Liver (tissue), 9 donors: ENCODE data around the gene ADCY4. TPM values are rescaled to one million over a fixed set of nuclear protein-coding genes. Genes with fewer than 3 reads are reported as not detected.
A peak's percentile ranks its signal among the peaks of the same experiment; 100 is the strongest.

Experiments used
- DNase-seq: peaks from one replicate; pipeline ENCODE4 v3.0.0-alpha.2; 2017; ENCODE audit warnings: low spot score
- H3K27ac ChIP-seq, 2 donors: one replicate each; pipeline ENCODE4 v1.7.0; 2013; ENCODE audit warnings: inconsistent platforms in 2 of 2, low read length in 2 of 2, control low read depth in 1 of 2, low read depth in 1 of 2, mild to moderate bottlenecking in 1 of 2
- H3K27me3 ChIP-seq, 4 donors: one replicate each; pipeline versions ENCODE4 v1.6.1 to v1.7.0; 2013; ENCODE audit warnings: low read length in 3 of 4, inconsistent platforms in 1 of 4, mild to moderate bottlenecking in 1 of 4, moderate library complexity in 1 of 4; ENCODE audit not compliant: control insufficient read depth in 4 of 4, insufficient read depth in 4 of 4
- H3K36me3 ChIP-seq, 4 donors: one replicate each; pipeline versions ENCODE4 v1.6.1 to v1.7.0; 2013; ENCODE audit warnings: low read length in 3 of 4, mild to moderate bottlenecking in 3 of 4, low read depth in 1 of 4, moderate library complexity in 1 of 4; ENCODE audit not compliant: control insufficient read depth in 4 of 4, insufficient read depth in 3 of 4
- H3K4me1 ChIP-seq, 4 donors: one replicate each; pipeline versions ENCODE4 v1.6.1 to v1.7.0; 2013; ENCODE audit warnings: low read length in 3 of 4, mild to moderate bottlenecking in 3 of 4, moderate library complexity in 1 of 4; ENCODE audit not compliant: control insufficient read depth in 4 of 4, insufficient read depth in 4 of 4
- H3K4me3 ChIP-seq, 3 donors: one replicate each; pipeline versions ENCODE4 v1.6.1 to v1.7.0; 2013; ENCODE audit warnings: low read length in 3 of 3, control low read depth in 1 of 3, low read depth in 1 of 3, mild to moderate bottlenecking in 1 of 3
- H3K9ac ChIP-seq, 2 donors: one replicate each; pipeline ENCODE4 v1.7.0; 2013; ENCODE audit warnings: low read length in 2 of 2, mild to moderate bottlenecking in 2 of 2, moderate library complexity in 2 of 2, control low read depth in 1 of 2, low read depth in 1 of 2
- H3K9me3 ChIP-seq, 4 donors: one replicate each; pipeline versions ENCODE4 v1.6.1 to v1.7.0; 2013; ENCODE audit warnings: low read length in 3 of 4; ENCODE audit not compliant: control insufficient read depth in 4 of 4
- ATF3 ChIP-seq: IDR thresholded peaks from 2 replicates; pipeline ENCODE4 v1.6.1; 2016; ENCODE audit warnings: antibody characterized with exemption
- CTCF ChIP-seq: fragments of 150-350 bp; IDR thresholded peaks from 2 replicates; pipeline ENCODE4 v1.5.1; 2017; ENCODE audit warnings: improper control_type of control experiment, low read depth, low read length; ENCODE audit not compliant: missing input control
- EGR1 ChIP-seq, 2 donors: IDR thresholded peaks; 2 replicates each; pipeline ENCODE4 v1.6.1; 2016 to 2018; ENCODE audit warnings: antibody characterized with exemption in 2 of 2, low read depth in 2 of 2
- FOXA1 ChIP-seq: IDR thresholded peaks from 2 replicates; pipeline ENCODE4 v1.6.1; 2016; ENCODE audit warnings: antibody characterized with exemption
- FOXA2 ChIP-seq: IDR thresholded peaks from 2 replicates; pipeline ENCODE4 v1.6.1; 2016; ENCODE audit warnings: antibody characterized with exemption
- GABPA ChIP-seq, 2 donors: IDR thresholded peaks in 1 of 2; conservative IDR thresholded peaks in 1 of 2; 2 replicates each; pipeline ENCODE4 v1.6.1; 2016; ENCODE audit warnings: antibody characterized with exemption in 2 of 2, mild to moderate bottlenecking in 1 of 2, moderate library complexity in 1 of 2
- HNF4A ChIP-seq, 2 donors: conservative IDR thresholded peaks; 2 replicates each; pipeline ENCODE4 v1.6.1; 2016; ENCODE audit warnings: antibody characterized with exemption in 2 of 2, mild to moderate bottlenecking in 2 of 2
- HNF4G ChIP-seq: IDR thresholded peaks from 2 replicates; pipeline ENCODE4 v1.6.1; 2016; ENCODE audit warnings: antibody characterized with exemption
- JUND ChIP-seq, 2 donors: IDR thresholded peaks; 2 replicates each; pipeline ENCODE4 v1.6.1; 2016; ENCODE audit warnings: antibody characterized with exemption in 2 of 2
- MAX ChIP-seq: IDR thresholded peaks from 2 replicates; pipeline ENCODE4 v1.6.1; 2016; ENCODE audit warnings: antibody characterized with exemption
- NR2F2 ChIP-seq: IDR thresholded peaks from 2 replicates; pipeline ENCODE4 v1.6.1; 2016; ENCODE audit warnings: antibody characterized with exemption
- RAD21 ChIP-seq, 2 donors: IDR thresholded peaks; 2 replicates each; pipeline ENCODE4 v1.6.1; 2016; ENCODE audit warnings: antibody characterized with exemption in 2 of 2, mild to moderate bottlenecking in 2 of 2
- REST ChIP-seq: IDR thresholded peaks from 2 replicates; pipeline ENCODE4 v1.6.1; 2016; ENCODE audit warnings: antibody characterized with exemption, mild to moderate bottlenecking
- RXRA ChIP-seq, 2 donors: IDR thresholded peaks; 2 replicates each; pipeline ENCODE4 v1.6.1; 2017 to 2018; ENCODE audit warnings: antibody characterized with exemption in 2 of 2, mild to moderate bottlenecking in 1 of 2
- SP1 ChIP-seq: IDR thresholded peaks from 2 replicates; pipeline ENCODE4 v1.6.1; 2018; ENCODE audit warnings: antibody characterized with exemption, mild to moderate bottlenecking
- TAF1 ChIP-seq: conservative IDR thresholded peaks from 2 replicates; pipeline ENCODE4 v1.6.1; 2016; ENCODE audit warnings: antibody characterized with exemption, mild to moderate bottlenecking
- YY1 ChIP-seq: IDR thresholded peaks from 2 replicates; pipeline ENCODE4 v1.6.1; 2016; ENCODE audit warnings: antibody characterized with exemption, mild to moderate bottlenecking
- ZBTB33 ChIP-seq: IDR thresholded peaks from 2 replicates; pipeline ENCODE4 v1.6.1; 2016; ENCODE audit warnings: antibody characterized with exemption
- WGBS: extraction: QIAGEN DNeasy Blood & Tissue Kit; methylation state at CpG from one replicate; pipeline ENCODE4 v1.1.7; 2013; 5-methylcytosine and 5-hydroxymethylcytosine counted together
- polyA plus RNA-seq, 2 donors: library from polyadenylated mRNA; stranded (reverse) in 1 of 2; unstranded in 1 of 2; fragments of 200-250 nt in 1 of 2; fragments of >200 nt in 1 of 2; fragmentation: Nextera tagmentation in 1 of 2; extraction: Ambion mirVana in 1 of 2; gene quantifications; one replicate each; pipeline versions ENCODE4 v1.2.1 to v1.2.3, GENCODE V29; 2013 to 2015
- total RNA-seq, 2 donors: library from RNA; depleted of rRNA; stranded (reverse); fragments of >200 nt; gene quantifications; one replicate each; pipeline ENCODE4 v1.2.3, GENCODE V29; 2014
- donor health status: healthy.
- donor health status: healthy.
- donor health status: healthy.
- donor health status: healthy.
- donor health status: healthy.

Gene ADCY4
- total and polyA plus RNA-seq, 4 donors: 2.2 to 7.2 (median 4.0) TPM

- peaks cover 7 to 40% (median 30%) of the 10 kb centered on the region in 4 donors for H3K36me3 ChIP-seq
- under 1% methylated on average over 75 of the region's 75 CpGs for WGBS
Measured at GRCh38 chr14:24299255-24300191, 35.3 kb downstream of the ADCY4 start, which contains the start of the genes DHRS1 and NOP9. TSS of gene DHRS1 (minus strand) at chr14:24299780. CDS start at chr14:24299106, 674 bp downstream. TSS of gene NOP9 (plus strand) at chr14:24299850. CDS start at chr14:24299955, 105 bp downstream.

More at GRCh38 chr14:24299255-24300191, 35.3 kb downstream of the ADCY4 start, which contains the start of the genes DHRS1 and NOP9:
- H3K9ac ChIP-seq: peak within 1 kb of the TSS; percentile 71 to 80
- H3K27me3 ChIP-seq: no peaks in the 10 kb centered on the region
- TF ChIP-seq SP1: peak; percentile 74
- peak; percentile 10 to 38 for TF ChIP-seq RAD21 (IDR thresholded peaks at IDR 0.05)
- no peak for TF ChIP-seq ATF3
- no peak for TF ChIP-seq TAF1
- TF ChIP-seq HNF4A (conservative IDR thresholded peaks at IDR 0.05): peak; percentile 69 to 87
- TF ChIP-seq RXRA (IDR thresholded peaks at IDR 0.05): peak; percentile 27 to 58
- peak in 1 of 2 donors; percentile 61 for TF ChIP-seq GABPA (IDR thresholded peaks at IDR 0.05 in 1 of 2, conservative IDR thresholded peaks at IDR 0.05 in 1 of 2)
- TF ChIP-seq REST: peak; percentile 91
- no peak for TF ChIP-seq ZBTB33
- TF ChIP-seq NR2F2: no peak
- peak; percentile 81 for TF ChIP-seq MAX
- no peak for TF ChIP-seq FOXA2
- peak; percentile 48 for TF ChIP-seq FOXA1
- TF ChIP-seq HNF4G: no peak
- TF ChIP-seq CTCF: no peak
- TF ChIP-seq EGR1 (IDR thresholded peaks at IDR 0.05; ENCODE audit: low read depth in 2 of 2): peak in 1 of 2 donors; percentile 24
- peak in 1 of 2 donors; percentile 66 for TF ChIP-seq JUND (IDR thresholded peaks at IDR 0.05)
- peak; percentile 65 for TF ChIP-seq YY1
- H3K4me3 ChIP-seq: peak within 1 kb of the TSS; percentile 80 to 86 (median 83)
- H3K4me1 ChIP-seq: peaks cover 8 to 82% (median 69%) of the 10 kb centered on the region in 4 donors
- peak; percentile 98 for DNase-seq
- H3K9me3 ChIP-seq: no peaks in the 10 kb centered on the region
- peak within 1 kb of the TSS; percentile 90 to 94 for H3K27ac ChIP-seq
